HPDE6-E6E7 (cell line): Measurements from ENCODE around the gene TBCD.

ENCODE experiments used
- DNase-seq: peaks from one replicate; pipeline ENCODE4 v3.0.0; 2011; ENCODE audit warnings: missing footprints; ENCODE audit errors: extremely low spot score

TBCD gene

GRCh38 chr17:82937411-82938371 is 185.8 kb downstream of the TBCD start:
- no peak for DNase-seq

GRCh38 chr17:82938486-82938872 is 186.6 kb downstream of the TBCD start:
- DNase-seq = no peak

GRCh38 chr17:82938873-82939620 is 187.2 kb downstream of the TBCD start:
- no peak for DNase-seq

- no peak for DNase-seq
Measured at GRCh38 chr17:82939621-82940135, 187.8 kb downstream of the TBCD start.

GRCh38 chr17:82940226-82941020 is 188.6 kb downstream of the TBCD start:
- no peak for DNase-seq

GRCh38 chr17:82941021-82942001 is 189.4 kb downstream of the TBCD start:
- no peak for DNase-seq

- DNase-seq = no peak
Measured at GRCh38 chr17:82942166-82943130, 190.6 kb downstream of the TBCD start.

GRCh38 chr17:82943339-82943738 is 191.5 kb downstream of the TBCD start:
- no peak for DNase-seq

- no peak for DNase-seq
Measured at GRCh38 chr17:82943751-82944150, 191.9 kb downstream of the TBCD start.

GRCh38 chr17:82944990-82945389 is 193.1 kb downstream of the TBCD start:
- DNase-seq = no peak

GRCh38 chr17:82946081-82946480 is 194.2 kb downstream of the TBCD start:
- no peak for DNase-seq

- DNase-seq = no peak
Measured at GRCh38 chr17:82947051-82947991, 195.5 kb downstream of the TBCD start.

- no peak for DNase-seq
Measured at GRCh38 chr17:82948081-82948511, 196.2 kb downstream of the TBCD start.

GRCh38 chr17:82948957-82949356 is 197.1 kb downstream of the TBCD start:
- DNase-seq = no peak

- DNase-seq = no peak
Measured at GRCh38 chr17:82949361-82949760, 197.5 kb downstream of the TBCD start.

- DNase-seq = no peak
Measured at GRCh38 chr17:82949984-82950383, 198.1 kb downstream of the TBCD start.

GRCh38 chr17:82950525-82951102 is 198.7 kb downstream of the TBCD start:
- DNase-seq = no peak

GRCh38 chr17:82952019-82952418 is 200.2 kb downstream of the TBCD start:
- no peak for DNase-seq
